ENCODE measurements around the gene SLFN11.

DNA sequence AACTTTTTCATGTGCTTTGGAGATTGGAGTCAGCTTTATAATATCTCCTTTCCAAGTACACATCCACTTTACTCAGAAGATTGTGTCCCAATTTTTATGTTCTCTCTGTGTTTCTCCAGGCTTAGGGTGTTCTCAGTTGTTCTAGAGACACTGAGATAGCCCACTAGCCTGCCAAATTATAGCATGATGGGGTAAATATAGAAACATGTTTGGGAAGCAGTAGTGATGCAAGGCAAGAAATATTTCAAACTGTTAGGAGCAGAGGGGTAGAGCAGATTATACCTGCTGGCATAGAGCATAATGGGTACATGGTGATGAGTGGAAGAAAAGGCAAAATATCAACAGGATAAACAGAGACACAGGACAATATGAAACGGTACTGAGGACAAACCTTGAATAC lies 12.4 kb downstream of the SLFN11 start:
- TF ChIP-seq POLR2A (IDR thresholded peaks at IDR 0.05) (no peak), EP300 (IDR thresholded peaks at IDR 0.05) (no peak), CTCF (IDR thresholded peaks at IDR 0.05) (no peak), POLR2AphosphoS5 (IDR thresholded peaks at IDR 0.05) (no peak)

All from suprapubic skin (tissue), 4 donors.